ENCODE results near the gene CDYL2.

GRCh38 chr16:80850757-80851156, 46.4 kb upstream of the CDYL2 start:
- no peak for TF ChIP-seq CTCF (IDR thresholded peaks at IDR 0.05)
- no peak for TF ChIP-seq RFX5 (IDR thresholded peaks at IDR 0.05; ENCODE audit: low read length)
- TF ChIP-seq EZH2phosphoT487 (IDR thresholded peaks at IDR 0.05; ENCODE audit: borderline replicate concordance, low read depth) = no peak
- no peak for TF ChIP-seq POLR2AphosphoS5 (IDR thresholded peaks at IDR 0.05; ENCODE audit: low read depth, low read length)
- TF ChIP-seq GABPA (IDR thresholded peaks at IDR 0.05; ENCODE audit: low read depth) = no peak
